Tibial artery (tissue), 4 donors: Measurements from ENCODE around the gene ZNF750.

ENCODE experiments used
- DNase-seq, 2 donors: peaks; one replicate each; pipeline ENCODE4 v3.0.0-alpha.2; 2019
- H3K27ac ChIP-seq, 2 donors: fragments of 200-600 bp; sonication (generic) in 1 of 2; 1 replicate in 1 of 2; 2 replicates in 1 of 2; pipeline ENCODE4 v1.5.1; 2018 to 2019; ENCODE audit warnings: mild to moderate bottlenecking in 1 of 2
- H3K27me3 ChIP-seq, 2 donors: fragments of 200-600 bp; sonication (generic) in 1 of 2; one replicate each; pipeline versions ENCODE4 v1.5.1 to v1.6.0; 2016 to 2019
- H3K36me3 ChIP-seq, 3 donors: fragments of 200-600 bp; sonication (generic) in 2 of 3; one replicate each; pipeline ENCODE4 v1.5.1; 2016 to 2019; ENCODE audit warnings: mild to moderate bottlenecking in 2 of 3
- H3K4me1 ChIP-seq, 4 donors: fragments of 200-600 bp; sonication (generic) in 2 of 4; 1 replicate in 3 of 4; 2 replicates in 1 of 4; pipeline ENCODE4 v1.5.1; 2016 to 2019
- H3K4me3 ChIP-seq, 2 donors: fragments of 200-600 bp; sonication (generic) in 1 of 2; 1 replicate in 1 of 2; 2 replicates in 1 of 2; pipeline ENCODE4 v1.5.1; 2018 to 2019; ENCODE audit warnings: mild to moderate bottlenecking in 2 of 2
- H3K9me3 ChIP-seq, 3 donors: fragments of 200-600 bp; sonication (generic) in 1 of 3; one replicate each; pipeline ENCODE4 v1.5.1; 2016 to 2019
- CTCF ChIP-seq, 2 experiments: fragments of 200-600 bp in 1 of 2; fragments of 450-650 bp in 1 of 2; IDR thresholded peaks; one replicate each; pipeline ENCODE4 v1.5.1; 2017 to 2019; ENCODE audit warnings: antibody characterized with exemption in 2 of 2, mild to moderate bottlenecking in 1 of 2, moderate library complexity in 1 of 2
- intact Hi-C: fragments of 100-400 bp; cut with DNase I; formaldehyde crosslinking; loops from one replicate; pipeline ENCODE4 v1.15.0; 2023; ENCODE audit warnings: low total_unique reads

The ZNF750 gene

GRCh38 chr17:82860606-82861392 lies 21.0 kb upstream of the ZNF750 start:
- no peaks in the 10 kb centered on the region for H3K27me3 ChIP-seq
- peaks cover 0 to 29% (median 0%) of the 10 kb centered on the region in 4 donors for H3K4me1 ChIP-seq
- H3K27ac ChIP-seq, result no peak overlapping the region
- H3K4me3 ChIP-seq, result no peak overlapping the region
- intact Hi-C loops, result no loop called here
- H3K9me3 ChIP-seq, result no peaks in the 10 kb centered on the region
- TF ChIP-seq CTCF (IDR thresholded peaks at IDR 0.05), result no peak
- no peak for DNase-seq
- peaks cover 0 to 5% (median 0%) of the 10 kb centered on the region in 3 donors for H3K36me3 ChIP-seq

GRCh38 chr17:82859431-82860403 lies 19.9 kb upstream of the ZNF750 start:
- Histone ChIP-seq H3K27ac (no peak overlapping the region), H3K4me1 (peaks cover 0 to 23% (median 0%) of the 10 kb centered on the region in 4 donors), H3K4me3 (no peak overlapping the region), H3K36me3 (peaks cover 0 to 8% (median 3%) of the 10 kb centered on the region in 3 donors), H3K9me3 (no peaks in the 10 kb centered on the region), H3K27me3 (no peaks in the 10 kb centered on the region)
- peak in 1 of 2 donors; percentile 78 for DNase-seq
- no peak for TF ChIP-seq CTCF (IDR thresholded peaks at IDR 0.05)
- intact Hi-C loops, result no loop called here

- no peak for TF ChIP-seq CTCF (IDR thresholded peaks at IDR 0.05)
- DNase-seq, result no peak
- H3K4me3 ChIP-seq, result no peak overlapping the region
- intact Hi-C loops, result no loop called here
- H3K36me3 ChIP-seq, result peaks cover 0 to 16% (median 9%) of the 10 kb centered on the region in 3 donors
- H3K4me1 ChIP-seq, result peaks cover 0 to 20% (median 0%) of the 10 kb centered on the region in 4 donors
- H3K9me3 ChIP-seq, result no peaks in the 10 kb centered on the region
- no peak overlapping the region for H3K27ac ChIP-seq
- H3K27me3 ChIP-seq, result no peaks in the 10 kb centered on the region
Measured at GRCh38 chr17:82858376-82859126, 18.7 kb upstream of the ZNF750 start.

GRCh38 chr17:82856361-82856760 lies 16.5 kb upstream of the ZNF750 start:
- peaks cover 0 to 20% (median 0%) of the 10 kb centered on the region in 4 donors for H3K4me1 ChIP-seq
- H3K27ac ChIP-seq, result no peak overlapping the region
- DNase-seq, result no peak
- intact Hi-C loops, result no loop called here
- no peak for TF ChIP-seq CTCF (IDR thresholded peaks at IDR 0.05)
- no peak overlapping the region for H3K4me3 ChIP-seq
- peaks cover 0 to 11% (median 9%) of the 10 kb centered on the region in 3 donors for H3K36me3 ChIP-seq
- H3K27me3 ChIP-seq, result no peaks in the 10 kb centered on the region
- H3K9me3 ChIP-seq, result no peaks in the 10 kb centered on the region

GRCh38 chr17:82854226-82854625 lies 14.4 kb upstream of the ZNF750 start:
- intact Hi-C loops, result no loop called here
- Histone ChIP-seq H3K27me3 (no peaks in the 10 kb centered on the region), H3K4me3 (no peak overlapping the region), H3K9me3 (no peaks in the 10 kb centered on the region), H3K27ac (no peak overlapping the region), H3K4me1 (peaks cover 0 to 4% (median 0%) of the 10 kb centered on the region in 4 donors), H3K36me3 (peaks cover 0 to 11% (median 9%) of the 10 kb centered on the region in 3 donors)
- DNase-seq, result no peak
- no peak for TF ChIP-seq CTCF (IDR thresholded peaks at IDR 0.05)
